ENCODE measurements around the gene SPC24.

DNA sequence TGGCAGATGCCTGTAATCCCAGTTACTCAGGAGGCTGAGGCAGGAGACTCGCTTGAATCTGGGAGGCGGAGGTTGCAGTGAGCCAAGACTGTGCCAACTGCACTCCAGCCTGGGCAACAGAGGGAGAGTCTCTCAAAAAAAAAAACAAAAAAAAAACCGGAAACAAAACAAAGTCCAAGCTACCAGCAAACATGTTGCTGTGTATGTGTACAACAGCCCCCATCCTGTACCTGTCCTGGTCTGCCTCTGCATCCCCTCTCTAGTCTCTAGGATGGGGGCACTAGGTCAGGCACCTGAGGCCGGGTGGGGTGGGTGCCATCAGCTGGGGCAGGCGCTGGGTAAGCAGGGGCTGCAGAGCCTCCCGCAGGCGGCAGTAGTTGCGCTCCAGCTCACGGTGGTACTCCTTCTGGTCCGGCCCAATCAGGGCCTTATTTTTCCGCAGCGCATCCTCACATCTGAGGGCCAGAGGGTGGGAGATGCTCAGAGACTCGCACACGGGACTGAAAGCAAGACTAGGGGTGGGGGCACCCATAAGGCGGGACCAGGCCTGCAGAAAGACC lies 44.5 kb upstream of the SPC24 start:
- TF ChIP-seq, protein P1, sequence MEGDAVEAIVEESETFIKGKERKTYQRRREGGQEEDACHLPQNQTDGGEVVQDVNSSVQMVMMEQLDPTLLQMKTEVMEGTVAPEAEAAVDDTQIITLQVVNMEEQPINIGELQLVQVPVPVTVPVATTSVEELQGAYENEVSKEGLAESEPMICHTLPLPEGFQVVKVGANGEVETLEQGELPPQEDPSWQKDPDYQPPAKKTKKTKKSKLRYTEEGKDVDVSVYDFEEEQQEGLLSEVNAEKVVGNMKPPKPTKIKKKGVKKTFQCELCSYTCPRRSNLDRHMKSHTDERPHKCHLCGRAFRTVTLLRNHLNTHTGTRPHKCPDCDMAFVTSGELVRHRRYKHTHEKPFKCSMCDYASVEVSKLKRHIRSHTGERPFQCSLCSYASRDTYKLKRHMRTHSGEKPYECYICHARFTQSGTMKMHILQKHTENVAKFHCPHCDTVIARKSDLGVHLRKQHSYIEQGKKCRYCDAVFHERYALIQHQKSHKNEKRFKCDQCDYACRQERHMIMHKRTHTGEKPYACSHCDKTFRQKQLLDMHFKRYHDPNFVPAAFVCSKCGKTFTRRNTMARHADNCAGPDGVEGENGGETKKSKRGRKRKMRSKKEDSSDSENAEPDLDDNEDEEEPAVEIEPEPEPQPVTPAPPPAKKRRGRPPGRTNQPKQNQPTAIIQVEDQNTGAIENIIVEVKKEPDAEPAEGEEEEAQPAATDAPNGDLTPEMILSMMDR (IDR thresholded peaks at IDR 0.05) = no peak
- TF ChIP-seq POLR2A (IDR thresholded peaks at IDR 0.05) = no peak
